Stimulated activated CD8-positive, alpha-beta memory T cell treated with anti-CD3 and anti-CD28 coated beads, Interleukin-7, amount 100 ng/mL, for 1 hour (primary cell): ENCODE measurements around the gene NONO.
"Not testable (repeated sequence)": the region's sequence is repeated elsewhere in the genome, so short reads cannot be mapped to it uniquely, and the experiment has no call there.

ENCODE experiments used
- DNase-seq, 2 donors: peaks; one replicate each; pipeline ENCODE4 v3.0.0-alpha.2; 2020; ENCODE audit warnings: low read depth in 2 of 2

NONO gene

GRCh38 chrX:71283403-71284143, at the start of gene NONO:
TSS of gene NONO (plus strand) at chrX:71283635. CDS start at chrX:71290638, 7,003 bp downstream.
- peak; percentile 51 to 57 for DNase-seq

- no peak for DNase-seq
Measured at GRCh38 chrX:71235482-71235881, 48.0 kb upstream of the NONO start.

- DNase-seq = no peak
Measured at GRCh38 chrX:71236836-71237235, 46.6 kb upstream of the NONO start.

GRCh38 chrX:71239781-71240180, 43.7 kb upstream of the NONO start:
- DNase-seq = no peak

GRCh38 chrX:71241301-71241700, 42.1 kb upstream of the NONO start:
- DNase-seq = no peak

GRCh38 chrX:71244359-71245128, 38.9 kb upstream of the NONO start:
- no peak for DNase-seq

GRCh38 chrX:71245159-71245558, 38.3 kb upstream of the NONO start:
- DNase-seq = no peak

- DNase-seq = no peak
Measured at GRCh38 chrX:71250841-71251240, 32.6 kb upstream of the NONO start.

- no peak for DNase-seq
Measured at GRCh38 chrX:71251466-71251973, 31.9 kb upstream of the NONO start.

GRCh38 chrX:71252221-71252620, 31.2 kb upstream of the NONO start:
- no peak for DNase-seq

GRCh38 chrX:71253253-71254091, 30.0 kb upstream of the NONO start:
- no peak for DNase-seq

GRCh38 chrX:71254092-71254963, 29.1 kb upstream of the NONO start, which contains the start of gene ZMYM3:
TSS of gene ZMYM3 (minus strand) at chrX:71254140. CDS start at chrX:71253255, 885 bp downstream.
- DNase-seq = peak; percentile 53 to 58

GRCh38 chrX:71256051-71256450, 27.4 kb upstream of the NONO start:
- no peak for DNase-seq

GRCh38 chrX:71256856-71257255, 26.6 kb upstream of the NONO start:
- DNase-seq = no peak

- DNase-seq = not testable (repeated sequence)
Measured at GRCh38 chrX:71268624-71269023, 14.8 kb upstream of the NONO start.

- no peak for DNase-seq
Measured at GRCh38 chrX:71269801-71270395, 13.5 kb upstream of the NONO start.

GRCh38 chrX:71272313-71272712, 11.1 kb upstream of the NONO start:
- DNase-seq = not testable (repeated sequence)

- DNase-seq = not testable (repeated sequence)
Measured at GRCh38 chrX:71281300-71281699, 2.1 kb upstream of the NONO start.

GRCh38 chrX:71282514-71283402, 677 bp upstream of the NONO start:
- DNase-seq = peak in 1 of 2 donors; percentile 1
